Endothelial cell of umbilical vein (primary cell): Measurements from ENCODE around the gene B4GALT5. TPM values are rescaled to one million over a fixed set of nuclear protein-coding genes. Genes with fewer than 3 reads are reported as not detected.

Experiments used
- BruUV-seq: library from RNA; stranded (reverse); fragments of 400-500 nt; replicated peaks from 2 replicates; lab custom pipeline; 2021; lab: Mats Ljungman, UMichigan
- CTCF ChIA-PET: fragments of 300-600, 350-600 bp; sonication (Branson Sonifier 250); formaldehyde crosslinking; loops from one replicate; lab custom pipeline; 2021; ENCODE audit warnings: antibody characterized with exemption, inconsistent platforms; lab: Charles Lee
- POLR2A ChIA-PET: fragments of 300-600, 350-600 bp; sonication (Branson Sonifier 250); formaldehyde crosslinking; loops from one replicate; lab custom pipeline; 2021; ENCODE audit warnings: antibody characterized with exemption, inconsistent platforms; lab: Charles Lee
- DNase-seq: peaks from one replicate; pipeline ENCODE4 v3.0.0-alpha.2; 2011; ENCODE audit warnings: low read depth, low spot score
- FAIRE-seq: peaks from 2 replicates; lab custom pipeline; 2011; peaks lifted over from hg19 to GRCh38; lab: Jason Lieb, UNC
- H2AFZ ChIP-seq: 2 replicates; pipeline ENCODE4 v1.6.0; 2012; ENCODE audit warnings: low read depth, low read length, control low read depth, inconsistent platforms
- H3K27ac ChIP-seq: 2 replicates; pipeline ENCODE4 v1.5.1; 2011; ENCODE audit warnings: low read depth, mild to moderate bottlenecking, control low read depth, low read length, moderate library complexity; ENCODE audit not compliant: insufficient read depth
- H3K27me3 ChIP-seq, 2 experiments: 2 replicates each; pipeline versions ENCODE4 v1.6.0 to v1.6.1; 2011; ENCODE audit warnings: low read length in 2 of 2, mixed read lengths in 1 of 2; ENCODE audit not compliant: control insufficient read depth in 2 of 2, insufficient read depth in 2 of 2
- H3K36me3 ChIP-seq, 2 experiments: 2 replicates in 1 of 2; 3 replicates in 1 of 2; pipeline ENCODE4 v1.5.1; 2011; ENCODE audit warnings: low read length in 2 of 2, mild to moderate bottlenecking in 1 of 2, moderate library complexity in 1 of 2; ENCODE audit not compliant: control insufficient read depth in 2 of 2, insufficient read depth in 2 of 2; ENCODE audit errors: extremely low read depth in 1 of 2
- H3K4me1 ChIP-seq: 3 replicates; pipeline ENCODE4 v1.5.1; 2011; ENCODE audit warnings: mild to moderate bottlenecking, low read length; ENCODE audit not compliant: control insufficient read depth, insufficient read depth; ENCODE audit errors: extremely low read depth
- H3K4me2 ChIP-seq: 2 replicates; pipeline ENCODE4 v1.6.1; 2011; ENCODE audit warnings: low read length, control low read depth, mixed read lengths; ENCODE audit not compliant: insufficient read depth
- H3K4me3 ChIP-seq, 3 experiments: fragments of 200-600 bp in 1 of 3; sonication (generic), shearing (Covaris generic) in 1 of 3; replicated peaks in 1 of 3; 2 replicates each; pipeline ENCODE4 v1.5.1; 2011 to 2016; ENCODE audit warnings: control low read depth in 3 of 3, low read length in 3 of 3, mild to moderate bottlenecking in 2 of 3, inconsistent platforms in 1 of 3, low read depth in 1 of 3, moderate library complexity in 1 of 3; ENCODE audit not compliant: insufficient read depth in 1 of 3
- H3K79me2 ChIP-seq: 2 replicates; pipeline ENCODE4 v1.6.0; 2012; ENCODE audit warnings: low read length, inconsistent platforms; ENCODE audit not compliant: control insufficient read depth, insufficient read depth
- H3K9ac ChIP-seq: replicated peaks from 2 replicates; pipeline ENCODE3; 2011; ENCODE audit warnings: low read length, control low read depth; ENCODE audit not compliant: insufficient read depth; ENCODE audit errors: extremely low read depth
- H3K9me1 ChIP-seq: replicated peaks from 3 replicates; pipeline ENCODE4 v1.6.0; 2011; ENCODE audit warnings: mild to moderate bottlenecking, low read length; ENCODE audit not compliant: control insufficient read depth, insufficient read depth; ENCODE audit errors: extremely low read depth
- H3K9me3 ChIP-seq: replicated peaks from 2 replicates; pipeline ENCODE4 v1.5.1; 2012; ENCODE audit warnings: low read length, inconsistent platforms; ENCODE audit not compliant: control insufficient read depth, insufficient read depth
- H4K20me1 ChIP-seq: replicated peaks from 2 replicates; pipeline ENCODE3; 2011; ENCODE audit warnings: mild to moderate bottlenecking, low read length; ENCODE audit not compliant: control insufficient read depth, insufficient read depth; ENCODE audit errors: extremely low read depth
- EZH2 ChIP-seq: IDR thresholded peaks from 2 replicates; pipeline ENCODE4 v1.6.1; 2012; ENCODE audit warnings: borderline replicate concordance, low read depth, mild to moderate bottlenecking, moderate library complexity, low read length, inconsistent platforms; ENCODE audit not compliant: severe bottlenecking
- FOS ChIP-seq: IDR thresholded peaks from 2 replicates; pipeline ENCODE4 v1.6.1; 2011; ENCODE audit warnings: mild to moderate bottlenecking, low read length, moderate library complexity, borderline replicate concordance; ENCODE audit not compliant: insufficient read depth
- GATA2 ChIP-seq: IDR thresholded peaks from 2 replicates; pipeline ENCODE4 v1.7.0; 2011; ENCODE audit warnings: low read depth, mild to moderate bottlenecking, moderate library complexity, mixed read lengths, low read length; ENCODE audit not compliant: insufficient read length, insufficient read depth
- JUN ChIP-seq: IDR thresholded peaks from 2 replicates; pipeline ENCODE4 v1.6.1; 2011; ENCODE audit warnings: borderline replicate concordance, low read depth; ENCODE audit not compliant: insufficient read length, insufficient read depth
- MYC ChIP-seq: IDR thresholded peaks from one replicate; pipeline ENCODE4 v1.6.1; 2011; ENCODE audit warnings: mild to moderate bottlenecking, low read depth, low read length
- POLR2A ChIP-seq: IDR thresholded peaks from 2 replicates; pipeline ENCODE4 v1.6.1; 2012; ENCODE audit warnings: low read depth, mild to moderate bottlenecking, control low read depth, low read length
- POLR2AphosphoS5 ChIP-seq: IDR thresholded peaks from 2 replicates; pipeline ENCODE4 v1.6.1; 2012; ENCODE audit warnings: low read depth, mild to moderate bottlenecking, control low read depth, low read length, moderate library complexity; ENCODE audit not compliant: insufficient read depth
- dilution Hi-C: fragments of 300-500 bp; cut with MboI; formaldehyde crosslinking; loops from one replicate; pipeline ENCODE4 v1.15.0; 2019; ENCODE audit warnings: low sequenced_read_pairs; ENCODE audit not compliant: extremely low pct_ligation_motif_present
- intact Hi-C: fragments of 100-400 bp; cut with micrococcal nuclease; formaldehyde crosslinking; loops from one replicate; pipeline ENCODE4 v1.10.0; 2022
- polyA plus RNA-seq, 4 experiments: library from polyadenylated mRNA; depleted of rRNA in 3 of 4; stranded (reverse) in 3 of 4; unstranded in 1 of 4; fragments of >200 nt; gene quantifications; 2 replicates each; pipeline versions ENCODE4 v1.2.1 to v1.2.3, GENCODE V29; 2011 to 2012; ENCODE audit warnings: missing spikeins in 1 of 4
- total RNA-seq: library from RNA; stranded (reverse); gene quantifications from 2 replicates; pipeline ENCODE4 v1.2.3, GENCODE V29; 2021
- TF ChIP-seq, protein P1 (sequence below): IDR thresholded peaks from 2 replicates; pipeline ENCODE4 v1.6.1; 2011; ENCODE audit not compliant: insufficient read depth, insufficient read length
- TF ChIP-seq, protein P2 (sequence below), 2 donors: IDR thresholded peaks; 1 replicate in 1 of 2; 2 replicates in 1 of 2; pipeline ENCODE4 v1.5.1; 2011; ENCODE audit warnings: low read length in 2 of 2, mild to moderate bottlenecking in 2 of 2, moderate library complexity in 2 of 2, control low read depth in 1 of 2, inconsistent platforms in 1 of 2, low read depth in 1 of 2; ENCODE audit not compliant: insufficient read depth in 1 of 2; ENCODE audit errors: extremely low read depth in 1 of 2

The B4GALT5 gene
- total and polyA plus RNA-seq, 2 donors (not counting 3 experiments of a cell fraction or from before 2014, with no cell fraction given), result 54.4 to 70.1 TPM

DNA sequence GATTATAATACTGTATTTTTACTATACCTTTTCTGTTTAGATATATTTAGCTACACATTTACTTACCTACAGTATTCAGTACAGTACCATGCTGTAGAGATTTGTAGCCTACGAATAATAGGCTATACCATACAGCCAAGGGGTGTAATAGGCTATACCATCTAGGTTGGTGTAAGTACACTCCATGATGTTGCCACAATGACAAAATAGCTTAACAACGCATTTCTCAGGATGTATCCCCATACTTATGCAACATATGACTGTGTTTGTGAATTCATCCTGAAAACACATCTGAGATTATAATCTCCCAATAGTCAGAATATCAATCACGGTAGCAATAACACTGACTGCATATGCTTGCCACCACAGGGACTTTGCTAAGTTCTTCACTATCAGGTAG is 20.7 kb downstream of the B4GALT5 start:
- Histone ChIP-seq H3K9me3 (no peaks in the 10 kb centered on the region), H3K4me2 (no peak overlapping the region), H3K4me1 (peaks cover 51% of the 10 kb centered on the region), H3K9me1 (no peaks in the 10 kb centered on the region), H3K4me3 (no peak overlapping the region), H3K27me3 (no peaks in the 10 kb centered on the region), H3K27ac (no peak overlapping the region), H4K20me1 (peaks cover 11% of the 10 kb centered on the region), H3K36me3 (no peaks in the 10 kb centered on the region), H2AFZ (no peak overlapping the region), H3K79me2 (peaks cover 98% of the 10 kb centered on the region), H3K9ac (no peak overlapping the region)
- no TSS peak for BruUV-seq
- ChIA-PET CTCF (interaction anchor here (3.5 kb wide), 1 partner anchor 153 kb away, joined by 9 read pairs; no protein-coding TSS in a partner anchor), POLR2A (no interaction called here)
- intact Hi-C loops, result no loop called here
- no peak for FAIRE-seq
- TF ChIP-seq JUN, result no peak
- TF ChIP-seq MYC, result no peak
- TF ChIP-seq FOS, result no peak
- TF ChIP-seq POLR2AphosphoS5, result no peak
- no peak for TF ChIP-seq EZH2
- no peak for TF ChIP-seq GATA2
- TF ChIP-seq, protein P1, sequence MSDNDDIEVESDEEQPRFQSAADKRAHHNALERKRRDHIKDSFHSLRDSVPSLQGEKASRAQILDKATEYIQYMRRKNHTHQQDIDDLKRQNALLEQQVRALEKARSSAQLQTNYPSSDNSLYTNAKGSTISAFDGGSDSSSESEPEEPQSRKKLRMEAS, result no peak
- no peak for TF ChIP-seq POLR2A
- TF ChIP-seq, protein P2, sequence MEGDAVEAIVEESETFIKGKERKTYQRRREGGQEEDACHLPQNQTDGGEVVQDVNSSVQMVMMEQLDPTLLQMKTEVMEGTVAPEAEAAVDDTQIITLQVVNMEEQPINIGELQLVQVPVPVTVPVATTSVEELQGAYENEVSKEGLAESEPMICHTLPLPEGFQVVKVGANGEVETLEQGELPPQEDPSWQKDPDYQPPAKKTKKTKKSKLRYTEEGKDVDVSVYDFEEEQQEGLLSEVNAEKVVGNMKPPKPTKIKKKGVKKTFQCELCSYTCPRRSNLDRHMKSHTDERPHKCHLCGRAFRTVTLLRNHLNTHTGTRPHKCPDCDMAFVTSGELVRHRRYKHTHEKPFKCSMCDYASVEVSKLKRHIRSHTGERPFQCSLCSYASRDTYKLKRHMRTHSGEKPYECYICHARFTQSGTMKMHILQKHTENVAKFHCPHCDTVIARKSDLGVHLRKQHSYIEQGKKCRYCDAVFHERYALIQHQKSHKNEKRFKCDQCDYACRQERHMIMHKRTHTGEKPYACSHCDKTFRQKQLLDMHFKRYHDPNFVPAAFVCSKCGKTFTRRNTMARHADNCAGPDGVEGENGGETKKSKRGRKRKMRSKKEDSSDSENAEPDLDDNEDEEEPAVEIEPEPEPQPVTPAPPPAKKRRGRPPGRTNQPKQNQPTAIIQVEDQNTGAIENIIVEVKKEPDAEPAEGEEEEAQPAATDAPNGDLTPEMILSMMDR (IDR thresholded peaks at IDR 0.05; ENCODE audit: extremely low read depth in 1 of 2, insufficient read depth in 1 of 2, low read depth in 1 of 2, low read length in 2 of 2), result no peak
- dilution Hi-C loops, result no loop called here
- no peak for DNase-seq
